Activated CD8-positive, alpha-beta memory T cell treated with anti-CD3 and anti-CD28 coated beads, Interleukin-2, amount 50 U/mL, for 4 hours (primary cell): Measurements from ENCODE around the gene ZNF521.

Source experiments
- DNase-seq: peaks from one replicate; pipeline ENCODE4 v3.0.0-alpha.2; 2020

The ZNF521 gene

DNA sequence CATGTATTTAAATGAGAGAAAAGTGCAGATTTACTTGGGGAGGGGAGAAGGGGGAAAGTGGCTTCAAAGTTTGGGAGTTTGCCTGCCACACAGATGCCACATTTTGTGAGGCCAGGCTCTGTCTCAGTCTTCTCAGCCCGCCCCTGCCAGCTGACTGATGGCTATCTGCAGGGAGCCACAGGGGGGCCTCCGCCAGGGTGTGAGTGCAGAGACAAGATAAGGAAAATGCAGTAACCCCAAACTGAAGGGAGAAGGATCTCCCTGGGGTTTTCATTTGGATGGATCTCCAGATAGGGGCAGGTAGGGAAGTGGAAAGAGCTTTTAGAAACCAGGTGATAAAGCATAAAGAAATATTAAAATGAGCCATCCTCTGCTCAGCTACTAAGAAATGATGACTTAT, 128.8 kb downstream of the ZNF521 start:
- no peak for DNase-seq

DNA sequence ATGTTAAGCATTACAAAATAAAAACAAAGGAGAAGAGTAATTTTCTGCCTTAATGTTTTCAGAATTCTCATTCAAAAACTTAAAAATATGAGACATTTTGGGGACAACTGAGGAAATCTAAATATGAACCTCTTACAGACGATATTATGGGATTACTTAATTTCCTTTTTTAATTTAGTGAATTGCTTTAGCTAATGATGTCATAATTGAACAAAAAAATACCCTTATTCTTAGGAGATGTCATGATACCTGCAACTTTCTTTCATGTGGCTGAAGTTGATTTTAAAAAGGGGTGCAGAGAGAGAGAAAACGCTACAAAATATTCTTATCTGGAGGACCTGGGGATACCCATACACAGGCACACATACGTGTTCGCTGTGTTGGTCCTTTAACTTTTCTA, 129.3 kb downstream of the ZNF521 start:
- DNase-seq = no peak

DNA sequence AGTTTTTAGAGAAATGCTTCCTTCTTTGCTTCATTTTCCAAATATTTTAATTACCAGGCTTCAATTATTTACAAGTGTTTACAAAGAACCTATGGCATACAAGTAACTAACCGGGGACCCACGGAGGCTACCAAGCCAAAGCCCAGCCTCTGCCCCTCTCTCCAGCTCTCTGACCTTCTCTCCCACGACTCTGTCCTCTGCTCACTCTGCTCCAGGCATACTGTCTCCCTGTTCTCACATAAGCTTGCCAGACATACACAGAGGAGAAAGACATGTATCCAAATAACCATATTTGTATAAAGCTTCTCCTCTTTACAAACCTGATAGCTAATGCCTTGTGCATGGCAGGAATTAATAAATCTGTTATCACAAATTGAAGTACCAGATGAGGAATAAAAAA, 141.3 kb downstream of the ZNF521 start:
- DNase-seq = no peak

DNA sequence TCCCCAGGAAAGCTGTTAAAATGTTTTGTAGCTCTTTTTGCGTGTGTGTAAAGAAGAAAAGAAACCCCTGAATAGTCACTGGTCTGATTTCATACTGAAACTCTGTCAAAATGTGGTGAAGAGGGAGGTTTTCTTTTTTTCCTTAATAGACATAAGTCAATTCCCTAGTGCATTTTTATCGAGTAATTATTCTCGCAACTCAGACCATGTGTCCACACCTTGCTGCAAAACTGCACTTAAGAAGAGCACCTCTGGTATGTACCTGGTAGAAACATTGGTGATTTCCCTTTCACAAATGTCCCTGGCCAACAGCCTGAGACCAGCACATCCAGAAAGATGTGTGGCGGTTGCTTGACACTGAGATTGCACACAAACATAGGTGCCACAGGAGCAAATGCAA, 159.9 kb downstream of the ZNF521 start:
- DNase-seq = no peak

DNA sequence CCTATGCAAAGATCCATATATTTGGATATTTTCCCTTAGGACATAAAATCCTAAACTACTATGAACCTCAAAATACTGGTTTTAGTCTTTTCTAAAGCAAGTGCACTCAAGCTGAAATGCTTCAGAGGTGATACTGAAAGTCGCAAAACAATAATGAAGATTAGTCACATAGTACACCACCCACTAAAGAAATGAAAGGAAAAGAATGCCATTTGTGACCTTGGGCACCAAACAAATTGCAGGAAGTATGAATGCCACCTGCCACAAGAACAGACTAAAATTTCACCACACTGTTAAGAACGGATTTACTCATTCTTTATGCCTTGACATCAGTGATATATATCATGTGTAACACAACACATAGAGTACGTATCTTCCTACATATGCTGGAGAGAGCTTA, 161.5 kb downstream of the ZNF521 start:
- DNase-seq = no peak

DNA sequence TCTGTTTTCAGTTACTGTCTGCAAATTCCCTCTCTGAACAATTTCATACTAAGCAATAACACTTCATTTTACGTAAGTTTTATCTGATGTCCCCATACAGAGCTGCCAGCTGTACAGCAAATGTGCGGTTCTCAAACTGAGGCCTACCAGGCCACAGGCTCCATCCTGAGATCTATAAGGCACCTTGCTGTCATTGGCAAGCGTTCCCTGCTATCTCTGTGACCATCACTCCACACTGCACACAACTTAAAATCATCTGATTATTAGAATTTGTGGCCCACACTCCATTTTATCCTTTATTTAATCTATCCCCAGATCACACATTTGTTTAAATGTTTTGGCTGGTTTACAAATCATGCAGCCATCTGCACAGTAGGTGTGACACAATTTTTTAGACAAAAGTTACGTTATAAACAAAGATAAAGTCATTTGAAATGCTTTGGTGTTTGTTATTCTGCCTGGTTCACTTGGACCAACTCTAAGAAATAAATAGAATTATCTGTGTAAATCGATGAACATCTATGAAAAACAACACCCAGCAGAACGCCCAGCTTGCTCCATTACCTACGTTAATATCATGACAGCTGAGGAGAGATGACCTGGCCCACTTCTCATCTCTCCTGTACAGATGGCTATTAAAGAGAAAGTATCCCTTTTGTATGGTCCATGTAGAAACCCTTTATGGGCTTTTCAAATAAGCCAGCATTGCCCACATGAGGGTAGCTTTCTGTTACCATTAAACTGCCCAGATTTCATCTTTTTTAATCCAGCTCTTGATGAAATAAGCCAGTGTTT, 162.4 kb downstream of the ZNF521 start:
- DNase-seq = no peak

DNA sequence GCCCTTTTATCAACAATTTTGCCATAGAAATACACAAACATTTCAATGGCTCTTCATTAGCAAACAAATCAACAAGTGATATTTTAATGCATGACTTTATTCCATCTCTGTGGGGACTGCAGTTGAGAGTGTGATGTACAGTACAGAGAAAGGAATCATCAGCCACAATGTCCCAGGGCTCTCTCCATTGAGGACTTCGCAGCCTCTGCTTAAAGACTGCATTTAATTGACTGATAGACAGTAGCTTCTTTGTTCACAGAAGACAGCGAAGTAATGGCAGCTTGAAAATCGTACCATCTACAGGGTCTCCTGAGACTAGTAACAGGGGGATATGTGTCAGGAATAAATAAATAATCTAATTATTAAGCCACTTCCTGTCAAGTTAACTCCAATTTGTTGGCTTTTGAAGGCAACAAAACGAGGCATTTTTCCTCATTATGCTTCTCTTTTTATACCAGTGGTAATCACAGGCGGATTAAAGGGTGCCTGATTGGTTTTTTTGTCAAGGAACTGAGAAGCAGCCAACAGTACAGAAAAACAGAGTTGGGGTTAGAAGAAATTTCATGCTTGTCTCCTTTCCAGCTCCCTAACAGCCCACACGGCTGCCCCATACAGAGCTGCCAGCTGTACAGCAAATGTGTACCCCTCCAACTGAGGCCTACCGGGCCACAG, 164.3 kb downstream of the ZNF521 start:
- no peak for DNase-seq

DNA sequence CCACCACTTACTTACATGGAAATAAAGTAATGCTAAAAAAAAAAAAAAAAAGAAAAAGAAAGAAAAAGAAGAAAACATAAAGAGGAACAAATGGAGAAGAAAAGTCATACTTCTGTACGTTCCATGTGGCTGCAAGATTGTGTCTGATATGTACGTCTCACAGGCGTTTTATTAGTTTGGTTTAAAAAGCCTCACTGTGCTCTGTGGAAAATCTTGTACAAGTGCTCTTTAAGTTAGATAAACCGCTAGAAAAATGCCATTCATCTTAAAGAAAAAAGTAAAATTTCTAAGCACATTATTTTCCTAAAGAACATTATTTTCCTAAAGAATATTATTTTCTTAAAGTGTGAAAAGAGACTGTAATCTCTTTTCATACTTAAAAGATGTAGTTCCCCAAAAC, 165.1 kb downstream of the ZNF521 start:
- no peak for DNase-seq

DNA sequence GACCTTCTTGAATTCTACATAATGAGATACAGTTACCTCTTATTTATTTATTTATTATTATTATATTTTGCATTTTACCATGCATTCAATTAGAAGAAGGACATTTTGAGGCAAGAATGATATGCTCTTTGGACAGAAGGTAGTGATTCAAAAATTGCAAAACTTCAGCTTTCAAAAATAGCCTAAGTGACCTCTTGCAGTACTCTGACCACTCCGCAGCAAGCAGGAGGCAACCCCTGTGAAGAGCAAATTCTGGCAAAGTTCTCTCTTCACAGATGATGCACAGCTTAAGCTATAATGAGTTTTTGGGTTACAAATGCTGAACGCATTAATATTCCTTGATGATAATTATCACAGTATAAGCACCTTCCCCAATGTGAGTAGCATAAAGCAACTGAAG, 170.0 kb downstream of the ZNF521 start:
- DNase-seq = no peak

DNA sequence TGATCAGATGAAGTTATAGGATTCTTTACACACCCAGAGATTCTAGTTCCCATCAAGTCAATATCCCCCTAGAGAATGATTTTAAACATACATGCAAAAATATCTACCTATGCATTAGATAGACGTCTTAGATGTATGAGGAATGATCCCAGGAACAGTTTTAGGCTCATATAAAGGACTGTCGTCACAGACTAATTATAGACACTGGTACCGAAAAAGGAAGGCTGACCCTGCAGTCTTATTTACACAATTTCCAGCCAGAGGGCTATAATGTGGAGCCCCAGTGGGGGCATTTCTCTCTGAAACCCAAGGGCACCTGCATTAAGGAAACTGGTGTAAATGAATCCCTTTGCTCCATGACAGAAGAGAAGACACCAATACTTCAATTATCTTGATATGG, 170.4 kb downstream of the ZNF521 start:
- DNase-seq = no peak

DNA sequence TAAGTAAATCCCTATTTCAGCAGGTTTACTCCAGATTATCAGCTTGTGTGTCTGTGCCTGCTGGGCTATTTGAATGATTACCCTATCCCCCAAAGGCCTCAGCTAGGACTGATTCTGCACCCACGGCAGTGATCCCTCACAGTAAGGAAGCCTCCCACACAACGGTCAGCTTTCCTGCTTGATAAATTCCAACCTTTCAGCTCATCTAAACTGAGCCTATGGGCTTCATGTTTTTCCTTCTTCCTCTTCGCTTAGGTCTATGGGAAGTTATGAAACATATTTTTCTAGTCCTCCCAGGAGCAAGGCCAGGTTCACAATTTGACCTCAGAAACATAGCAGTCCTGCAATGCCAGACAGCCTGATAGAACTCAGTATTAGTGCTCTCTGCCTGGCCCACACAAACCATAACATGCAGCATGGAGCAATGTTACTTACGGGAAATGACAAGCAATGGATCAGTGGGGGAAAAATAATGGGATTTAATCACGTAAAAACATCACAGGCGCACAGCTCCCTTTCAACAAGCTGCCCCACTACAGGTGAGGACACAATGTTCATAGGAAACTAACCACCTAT, 170.9 kb downstream of the ZNF521 start:
- DNase-seq = no peak

DNA sequence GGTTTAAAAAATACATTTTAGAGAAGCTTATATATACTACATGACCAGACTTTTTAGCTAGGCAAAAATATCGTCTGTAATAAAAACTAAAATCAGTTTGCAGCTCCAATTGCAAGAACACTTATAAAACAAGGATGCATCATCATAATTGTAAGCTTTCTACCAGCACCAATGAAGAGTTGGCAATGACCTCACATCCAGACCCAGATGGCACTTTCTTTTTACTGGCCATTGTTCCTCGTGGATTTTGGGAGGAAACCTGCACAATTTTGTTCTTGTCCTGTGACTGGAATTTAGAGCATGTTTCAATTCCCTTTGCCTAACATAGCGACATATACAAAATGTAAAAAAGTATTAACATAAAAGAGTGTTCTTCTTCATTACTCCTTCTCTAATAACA, 174.3 kb downstream of the ZNF521 start:
- DNase-seq = no peak

DNA sequence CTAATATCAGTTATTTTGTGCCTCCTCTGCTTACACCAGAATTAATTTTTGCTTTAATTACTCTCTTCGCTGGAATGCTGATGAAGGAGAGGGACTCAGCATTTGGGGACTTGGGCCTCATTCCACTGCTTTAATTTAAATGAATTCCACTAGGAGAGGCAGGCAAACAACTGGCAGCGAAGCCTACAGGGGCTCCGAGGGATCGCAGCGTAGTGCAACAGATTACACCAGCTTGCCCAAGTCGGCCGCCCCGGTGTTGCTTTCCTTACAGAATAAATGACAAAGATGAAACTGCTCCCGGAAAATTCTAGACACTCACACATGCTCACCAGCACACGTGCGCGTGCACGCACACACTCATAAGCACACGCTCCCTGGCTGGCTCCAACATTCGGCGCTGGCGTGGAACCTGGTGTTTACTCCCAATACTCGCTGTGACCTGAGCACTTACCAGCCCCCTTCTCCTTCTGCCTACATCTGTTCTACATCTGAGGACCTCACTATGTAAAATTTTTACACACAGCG, 175.4 kb downstream of the ZNF521 start:
- DNase-seq = no peak

DNA sequence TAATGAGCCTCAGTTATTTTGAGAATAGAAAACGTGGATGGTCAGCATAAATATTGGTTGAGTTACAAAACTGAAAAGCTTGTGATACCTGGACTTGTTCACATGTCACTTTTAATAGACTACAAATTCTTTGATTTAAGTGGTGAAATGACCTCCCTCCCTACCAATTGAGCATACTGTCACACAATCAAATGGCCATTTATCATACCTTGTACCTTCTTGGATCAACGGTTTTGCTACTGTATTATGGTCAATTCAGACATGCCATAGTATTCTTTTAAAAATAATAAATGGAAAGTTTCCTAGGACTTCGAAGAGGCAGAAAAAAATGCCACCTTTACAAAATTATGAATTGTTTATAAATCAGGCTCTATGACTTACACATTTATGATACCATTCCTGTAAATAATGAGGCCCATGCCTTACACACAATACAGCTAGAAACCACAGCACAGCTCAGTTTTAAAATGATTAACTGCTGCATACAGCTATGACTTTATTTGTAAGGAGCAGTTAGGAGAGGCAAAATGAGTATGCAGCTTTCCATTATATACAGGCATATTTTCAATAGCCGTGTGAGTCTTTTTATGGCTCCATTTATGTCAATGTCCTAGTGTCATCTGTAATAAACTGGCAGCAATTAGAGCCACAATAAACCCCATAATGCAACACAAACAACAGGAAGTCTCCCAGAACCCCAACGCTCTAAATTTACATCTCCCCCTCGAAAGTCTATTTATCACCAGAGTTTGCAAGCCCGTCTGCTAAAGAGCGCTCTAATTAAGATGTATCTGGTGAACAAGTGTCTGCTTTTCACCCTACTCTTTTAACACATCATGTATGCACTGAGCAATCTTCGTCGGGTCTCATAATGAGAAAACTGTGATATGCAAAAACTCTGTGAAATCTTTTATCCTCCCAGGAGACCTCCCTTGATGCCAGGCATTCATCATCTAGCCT, 176.1 kb downstream of the ZNF521 start:
- no peak for DNase-seq

DNA sequence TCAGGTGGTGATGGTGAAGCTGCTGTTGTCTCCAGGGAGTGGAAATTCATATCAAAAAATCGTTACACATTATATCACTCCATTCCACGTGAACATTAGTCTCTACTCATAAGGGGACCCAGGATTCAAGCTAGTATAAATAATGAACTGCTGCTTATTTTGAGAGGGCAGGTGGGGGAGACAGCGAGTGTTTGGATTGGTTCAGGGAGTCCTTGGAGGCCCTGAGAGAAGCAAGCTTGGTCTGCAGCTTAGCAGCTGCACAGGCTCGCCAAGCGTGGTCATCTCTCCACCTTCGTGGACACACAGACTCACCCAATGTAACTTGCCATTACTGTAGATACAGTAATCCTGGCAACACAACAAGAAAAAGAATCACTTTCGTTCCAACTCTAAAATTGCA, 177.6 kb downstream of the ZNF521 start:
- DNase-seq = no peak

DNA sequence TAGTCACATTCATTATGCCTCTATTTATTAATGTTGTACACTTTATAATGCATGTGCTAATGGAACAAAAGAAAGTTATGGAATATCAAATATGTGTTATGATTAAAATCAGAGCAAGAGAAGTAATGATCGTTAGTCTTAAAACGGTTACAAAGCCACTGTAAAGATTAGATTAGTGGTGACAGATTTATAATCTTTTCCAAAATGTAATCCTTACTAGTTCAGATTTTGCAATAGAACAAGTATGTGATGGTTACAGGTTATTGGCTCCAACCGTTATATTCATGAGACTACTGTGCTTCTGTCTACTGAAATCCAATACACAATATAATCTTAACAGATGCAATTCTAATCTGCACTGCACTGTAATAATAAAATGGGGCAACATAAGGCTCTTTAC, 180.6 kb downstream of the ZNF521 start:
- no peak for DNase-seq

DNA sequence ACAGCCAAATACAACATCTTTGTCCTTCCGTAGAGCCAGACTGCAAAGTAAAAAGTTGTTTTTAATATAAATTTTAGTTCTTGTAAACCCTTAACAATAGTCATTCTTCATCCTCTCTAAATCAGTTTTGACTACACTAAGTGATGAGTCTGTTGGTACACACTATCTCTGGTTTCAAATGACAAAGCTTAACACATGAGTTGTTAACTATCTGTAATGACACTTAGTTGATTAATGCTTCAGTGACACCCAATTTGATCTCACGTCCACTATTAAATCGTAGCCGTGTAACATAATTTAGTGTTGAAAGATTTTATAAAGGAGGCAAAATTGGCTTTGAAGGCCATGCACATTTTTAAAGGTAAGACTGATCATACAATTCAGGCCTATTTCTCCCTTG, 181.6 kb downstream of the ZNF521 start:
- no peak for DNase-seq

DNA sequence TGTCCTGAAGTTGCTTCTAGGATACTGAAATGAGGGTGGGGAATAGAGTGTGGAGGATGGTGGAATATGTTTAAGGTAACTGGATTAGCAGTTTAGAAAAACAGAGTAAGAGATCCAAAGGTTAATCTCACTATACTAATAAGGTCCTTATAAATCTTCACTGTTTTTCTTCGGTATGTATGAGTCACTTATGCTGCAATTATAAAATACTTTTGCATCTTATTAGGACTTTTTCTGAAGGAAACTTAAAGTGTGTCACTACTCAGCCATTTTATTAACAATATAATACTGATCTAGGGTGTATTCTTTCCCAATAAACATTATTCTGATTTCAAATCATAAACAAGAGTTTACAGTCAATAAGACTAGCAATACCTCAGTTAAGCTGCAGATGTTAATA, 182.3 kb downstream of the ZNF521 start:
- no peak for DNase-seq

DNA sequence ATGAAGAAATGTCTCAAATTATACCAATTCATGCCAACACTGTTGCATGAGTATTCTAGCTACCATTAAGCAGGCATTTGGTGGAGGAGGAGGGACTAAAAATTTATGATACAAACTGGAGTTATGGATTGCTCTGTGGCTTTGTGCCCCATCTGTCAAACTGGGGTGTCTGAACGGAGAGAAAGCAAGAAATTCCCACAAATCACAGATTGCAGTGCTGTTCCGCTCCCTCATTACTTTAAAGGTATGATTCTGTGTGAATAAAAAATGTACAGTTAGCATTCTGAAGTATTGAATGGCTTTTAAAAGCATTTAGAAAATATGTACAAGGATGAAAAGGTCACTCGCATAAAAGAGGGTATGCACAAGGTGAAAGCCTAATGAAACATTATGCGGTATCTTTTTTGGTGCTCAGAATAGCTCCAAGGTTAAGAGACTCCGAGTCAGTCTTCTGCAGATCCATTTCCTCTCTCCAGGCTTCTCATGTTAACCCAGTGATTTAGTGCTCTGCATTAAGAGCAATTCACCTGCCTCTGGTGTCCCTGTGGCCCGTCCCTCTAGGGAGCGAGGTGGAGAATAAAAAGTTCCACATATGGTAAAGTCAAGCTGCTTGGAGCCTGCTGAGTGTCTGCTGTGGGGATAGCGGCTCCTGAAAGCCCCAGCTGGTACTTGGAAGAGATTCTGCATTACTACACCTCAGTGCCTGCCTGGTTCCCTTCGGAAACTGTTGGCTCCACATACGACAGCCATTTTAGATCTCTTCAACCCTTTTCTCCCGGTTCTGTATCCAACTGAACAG, 184.2 kb downstream of the ZNF521 start:
- no peak for DNase-seq

DNA sequence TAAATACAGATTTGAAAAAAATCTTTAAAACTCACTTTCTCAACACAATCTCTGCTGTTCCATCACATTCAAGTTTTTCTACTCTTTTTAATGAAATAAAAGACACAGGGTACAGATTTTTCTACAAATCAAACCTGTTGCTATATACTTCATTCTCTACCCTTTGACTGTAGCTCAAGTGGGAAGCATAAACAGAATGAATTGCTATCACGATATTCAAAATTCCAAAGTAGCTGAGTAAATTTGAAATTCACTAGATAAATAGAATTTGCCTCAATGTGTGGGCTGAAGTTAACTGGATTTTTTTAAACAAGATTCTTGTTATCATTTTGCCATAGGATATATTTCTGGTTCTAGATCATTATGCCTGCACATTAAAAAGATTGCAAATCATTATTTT, 185.9 kb downstream of the ZNF521 start:
- DNase-seq = no peak

DNA sequence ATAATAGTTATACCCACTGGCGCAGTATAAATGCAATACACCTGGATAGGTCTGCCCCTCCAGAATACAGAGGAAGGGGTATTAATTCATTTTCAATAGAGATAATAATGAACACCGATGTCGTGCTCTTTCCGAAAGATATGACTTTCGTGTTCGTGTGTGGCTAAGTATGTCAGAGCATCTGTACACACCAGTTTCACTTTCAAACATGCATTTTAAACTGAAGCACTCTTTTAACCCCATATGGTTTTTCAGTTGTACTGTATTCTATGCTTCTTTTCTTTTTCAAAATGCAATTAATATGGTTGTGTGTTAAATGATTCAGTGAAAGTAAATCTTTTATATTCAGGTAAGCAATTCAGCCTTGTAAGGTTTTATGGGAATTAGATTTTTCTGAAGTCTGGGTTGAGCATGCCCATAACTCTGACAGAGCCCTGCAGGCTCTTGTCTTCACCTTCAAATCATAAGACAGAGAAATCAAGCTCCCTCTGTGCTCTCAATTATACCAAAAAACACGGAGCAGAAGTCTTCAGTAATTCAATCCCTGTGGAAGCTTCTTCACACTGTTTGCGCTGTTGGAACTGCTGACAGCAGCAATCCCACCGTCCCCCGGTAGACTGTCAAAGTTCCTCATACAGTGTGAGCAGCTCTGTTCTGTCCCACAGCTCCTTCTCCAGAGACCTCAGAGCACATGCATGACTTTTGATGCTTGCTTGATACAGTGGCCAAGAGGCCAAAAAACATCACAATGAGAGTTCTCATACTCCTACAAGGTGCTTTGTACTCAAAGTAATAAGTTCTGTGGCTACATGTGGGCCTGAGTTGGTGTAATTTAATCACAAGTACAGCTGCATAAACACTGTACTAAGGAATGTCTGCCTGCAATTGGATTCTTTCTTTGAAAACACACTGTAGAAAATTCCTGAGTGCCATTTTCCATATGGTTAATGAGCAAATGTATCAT, 186.8 kb downstream of the ZNF521 start:
- no peak for DNase-seq
